SU-DHL-6 (cell line): ENCODE measurements around the gene C1QA.

ENCODE experiments used
- H2AFZ ChIP-seq: fragments of 200-600 bp; sonication (generic); 2 replicates; pipeline ENCODE4 v1.6.1; 2014; ENCODE audit warnings: low read depth, mild to moderate bottlenecking, moderate library complexity, mixed read lengths, antibody characterized with exemption, low read length; ENCODE audit not compliant: severe bottlenecking
- H3F3A ChIP-seq: fragments of 200-600 bp; shearing (Covaris generic); 2 replicates; pipeline ENCODE4 v1.6.0; 2016; ENCODE audit warnings: antibody characterized with exemption, mild to moderate bottlenecking; ENCODE audit not compliant: insufficient read depth
- H3K27ac ChIP-seq: fragments of 200-600 bp; sonication (generic); 2 replicates; pipeline ENCODE4 v1.5.1; 2016; ENCODE audit warnings: low read depth, mild to moderate bottlenecking, low read length, moderate library complexity, mixed read lengths
- H3K27me3 ChIP-seq: fragments of 200-600 bp; sonication (generic), shearing (Covaris generic); 2 replicates; pipeline ENCODE4 v1.6.0; 2014; ENCODE audit warnings: mild to moderate bottlenecking, low read length
- H3K36me3 ChIP-seq: fragments of 200-600 bp; sonication (generic); 2 replicates; pipeline ENCODE4 v1.6.1; 2014; ENCODE audit warnings: mild to moderate bottlenecking, low read length, mixed read lengths
- H3K4me2 ChIP-seq: fragments of 300-600, 200-600 bp; shearing (Covaris generic), sonication (generic); 2 replicates; pipeline ENCODE4 v1.6.0; 2014; ENCODE audit warnings: low read length, low read depth, mild to moderate bottlenecking; ENCODE audit not compliant: poor library complexity, severe bottlenecking
- H3K4me3 ChIP-seq: fragments of 200-600 bp; sonication (generic); 2 replicates; pipeline ENCODE4 v1.5.1; 2014; ENCODE audit warnings: antibody characterized with exemption, low read length, mild to moderate bottlenecking, mixed read lengths; ENCODE audit not compliant: insufficient read depth, poor library complexity, severe bottlenecking
- H3K79me2 ChIP-seq: fragments of 200-600 bp; sonication (generic); 2 replicates; pipeline ENCODE4 v1.6.1; 2014; ENCODE audit warnings: mild to moderate bottlenecking, low read length, moderate library complexity; ENCODE audit not compliant: insufficient read depth
- H3K9ac ChIP-seq: fragments of 200-600 bp; sonication (generic); 2 replicates; pipeline ENCODE4 v1.7.0; 2014; ENCODE audit warnings: mild to moderate bottlenecking, low read length
- H3K9me2 ChIP-seq: fragments of 200-600 bp; sonication (generic); replicated peaks from 2 replicates; pipeline ENCODE4 v1.6.1; 2014; ENCODE audit warnings: low read length; ENCODE audit not compliant: insufficient read depth
- H3K9me3 ChIP-seq: fragments of 200-600 bp; sonication (generic); 2 replicates; pipeline ENCODE4 v1.6.1; 2014; ENCODE audit warnings: low read length, mixed read lengths; ENCODE audit not compliant: insufficient read depth
- H4K20me1 ChIP-seq: fragments of 200-600 bp; sonication (generic); 2 replicates; pipeline ENCODE4 v1.6.1; 2014; ENCODE audit warnings: low read depth, mild to moderate bottlenecking, antibody characterized with exemption, low read length, moderate library complexity, mixed read lengths
- CTCF ChIP-seq: fragments of 200-600 bp; sonication (generic); IDR thresholded peaks from one replicate; pipeline ENCODE4 v1.5.1; 2017; ENCODE audit warnings: antibody characterized with exemption, mild to moderate bottlenecking, low read length, moderate library complexity; ENCODE audit not compliant: insufficient read depth, poor library complexity, severe bottlenecking
- EZH2phosphoT487 ChIP-seq: fragments of 200-600 bp; sonication (generic), shearing (Covaris generic); conservative IDR thresholded peaks from 2 replicates; pipeline ENCODE4 v1.6.1; 2018; ENCODE audit warnings: mild to moderate bottlenecking, antibody characterized with exemption, low read length, moderate library complexity, mixed read lengths

C1QA gene

DNA sequence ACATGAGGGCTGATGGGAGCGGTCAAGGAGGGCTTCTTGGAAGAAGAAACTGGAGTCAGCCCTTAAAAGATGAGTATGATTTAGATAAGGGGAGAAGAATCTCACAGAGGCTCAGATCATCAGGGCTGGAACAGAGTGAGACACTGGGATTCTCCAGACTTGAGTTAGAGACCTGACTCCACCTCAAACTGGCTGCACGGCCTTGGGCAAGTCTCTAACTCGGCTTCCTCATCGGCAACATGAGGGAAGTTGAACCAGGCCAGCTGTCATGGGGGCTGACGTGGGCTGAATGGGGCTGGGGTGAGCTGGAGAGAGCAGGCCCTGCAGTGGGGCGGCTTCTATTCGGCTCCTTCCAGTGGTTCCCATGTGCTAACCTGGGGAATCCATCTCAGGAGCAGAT, 9.5 kb downstream of the C1QA start:
- H3K4me3 ChIP-seq = no peak overlapping the region
- H4K20me1 ChIP-seq = no peaks in the 10 kb centered on the region
- no peak overlapping the region for H3K4me2 ChIP-seq
- no peaks in the 10 kb centered on the region for H3K27me3 ChIP-seq
- H3K9me2 ChIP-seq = no peaks in the 10 kb centered on the region
- H3K9me3 ChIP-seq = no peaks in the 10 kb centered on the region
- no peak overlapping the region for H2AFZ ChIP-seq
- H3F3A ChIP-seq = no peaks in the 10 kb centered on the region
- H3K27ac ChIP-seq = no peak overlapping the region
- TF ChIP-seq EZH2phosphoT487 = no peak
- TF ChIP-seq CTCF = no peak
- no peak overlapping the region for H3K9ac ChIP-seq
- no peaks in the 10 kb centered on the region for H3K36me3 ChIP-seq
- H3K79me2 ChIP-seq = no peaks in the 10 kb centered on the region

DNA sequence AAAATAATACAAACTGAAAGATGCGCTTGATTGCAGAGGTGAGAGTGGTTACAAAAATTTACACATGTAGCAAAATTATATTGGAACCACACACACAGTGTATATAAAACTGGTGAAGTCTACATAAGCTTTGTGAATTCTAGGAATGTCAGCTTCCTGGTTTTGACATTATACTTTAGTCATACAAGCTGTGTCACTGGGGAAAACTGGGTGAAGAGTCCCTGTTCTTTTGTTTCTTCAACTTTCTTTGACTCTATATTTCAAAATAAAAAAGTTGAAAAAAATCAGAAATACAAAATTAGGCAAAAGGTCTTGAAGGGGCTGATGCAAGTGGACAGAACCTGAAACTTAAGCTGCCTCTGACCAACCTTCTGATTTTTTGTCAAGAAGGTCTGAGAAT, 10.0 kb downstream of the C1QA start:
- Histone ChIP-seq H3K4me3 (no peak overlapping the region), H3K36me3 (no peaks in the 10 kb centered on the region), H3K79me2 (no peaks in the 10 kb centered on the region), H2AFZ (no peak overlapping the region), H3K9me2 (no peaks in the 10 kb centered on the region), H3F3A (no peaks in the 10 kb centered on the region), H3K4me2 (no peak overlapping the region), H3K27me3 (no peaks in the 10 kb centered on the region), H3K9me3 (no peaks in the 10 kb centered on the region), H4K20me1 (no peaks in the 10 kb centered on the region), H3K27ac (no peak overlapping the region), H3K9ac (no peak overlapping the region)
- no peak for TF ChIP-seq EZH2phosphoT487
- no peak for TF ChIP-seq CTCF

DNA sequence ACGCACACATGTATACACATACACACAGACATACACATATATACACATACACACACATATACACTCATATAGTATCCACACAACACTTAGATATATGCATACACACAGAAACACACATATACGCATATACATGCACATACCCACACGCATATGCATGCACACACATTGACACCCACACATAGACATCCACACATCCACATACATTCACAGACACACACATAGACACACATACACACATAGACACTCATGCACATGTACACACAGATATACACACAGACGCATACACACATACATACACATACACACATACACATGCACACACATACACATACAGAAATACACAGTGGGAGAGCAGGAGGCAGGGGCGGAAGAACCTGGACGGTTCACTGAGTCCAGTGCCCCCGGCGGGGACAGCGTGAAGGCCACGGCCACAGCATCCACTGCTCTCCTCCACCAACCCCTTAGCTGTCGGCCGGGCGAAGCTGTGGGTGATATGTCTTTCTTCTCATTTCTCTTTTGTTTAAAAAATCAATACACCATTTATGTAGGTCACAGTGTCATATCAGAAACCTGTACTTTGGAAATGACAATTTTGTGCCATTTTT, 13.8 kb downstream of the C1QA start:
- Histone ChIP-seq H3K9ac (no peak overlapping the region), H4K20me1 (no peaks in the 10 kb centered on the region), H3K36me3 (no peaks in the 10 kb centered on the region), H3K4me2 (no peak overlapping the region), H3K4me3 (no peak overlapping the region), H3K79me2 (no peaks in the 10 kb centered on the region), H3K27ac (no peak overlapping the region), H2AFZ (no peak overlapping the region), H3K9me2 (no peaks in the 10 kb centered on the region), H3F3A (no peaks in the 10 kb centered on the region), H3K27me3 (no peaks in the 10 kb centered on the region), H3K9me3 (no peaks in the 10 kb centered on the region)
- TF ChIP-seq EZH2phosphoT487 (no peak), CTCF (no peak)
